Endodermal cell (in vitro differentiated cells): ENCODE results near the gene IMPDH1. TPM values are rescaled to one million over a fixed set of nuclear protein-coding genes. Genes with fewer than 3 reads are reported as not detected.

Source experiments
- DNase-seq: peaks from one replicate; pipeline ENCODE4 v3.0.0-alpha.2; 2017
- H3K27ac ChIP-seq: 2 replicates; pipeline ENCODE4 v1.5.1; 2013; ENCODE audit warnings: mild to moderate bottlenecking, low read depth, low read length, moderate library complexity
- H3K27me3 ChIP-seq: 2 replicates; pipeline ENCODE4 v1.6.1; 2013; ENCODE audit warnings: mild to moderate bottlenecking, low read length, moderate library complexity; ENCODE audit not compliant: insufficient read depth, control insufficient read depth, poor library complexity, severe bottlenecking
- H3K36me3 ChIP-seq: 2 replicates; pipeline ENCODE4 v1.7.0; 2013; ENCODE audit warnings: mild to moderate bottlenecking, low read length, moderate library complexity; ENCODE audit not compliant: control insufficient read depth, insufficient read depth
- H3K4me1 ChIP-seq: one replicate; pipeline ENCODE4 v1.7.0; 2013; ENCODE audit warnings: low read length; ENCODE audit not compliant: control insufficient read depth, insufficient read depth
- H3K4me3 ChIP-seq: 2 replicates; pipeline ENCODE4 v1.5.1; 2013; ENCODE audit warnings: mild to moderate bottlenecking, low read length, moderate library complexity
- H3K9ac ChIP-seq: 2 replicates; pipeline ENCODE4 v1.6.1; 2013; ENCODE audit warnings: mild to moderate bottlenecking, low read length, moderate library complexity; ENCODE audit not compliant: poor library complexity, severe bottlenecking; ENCODE audit errors: extremely low read depth
- H3K9me3 ChIP-seq: 2 replicates; pipeline ENCODE4 v1.6.1; 2013; ENCODE audit warnings: mild to moderate bottlenecking, low read length, moderate library complexity; ENCODE audit not compliant: control insufficient read depth
- H3K27ac Mint-ChIP-seq: 2 replicates; pipeline ENCODE4 v1.8.0; 2020; ENCODE audit warnings: mixed read lengths
- H3K27me3 Mint-ChIP-seq: 2 replicates; pipeline ENCODE4 v1.8.0; 2021; ENCODE audit warnings: mild to moderate bottlenecking, mixed read lengths; ENCODE audit not compliant: insufficient read depth
- H3K36me3 Mint-ChIP-seq: 2 replicates; pipeline ENCODE4 v1.8.0; 2020; ENCODE audit warnings: low read depth, mixed read lengths
- H3K4me1 Mint-ChIP-seq: 2 replicates; pipeline ENCODE4 v1.8.0; 2020; ENCODE audit warnings: mixed read lengths
- H3K4me3 Mint-ChIP-seq: 2 replicates; pipeline ENCODE4 v1.8.0; 2020; ENCODE audit warnings: mild to moderate bottlenecking, moderate library complexity, mixed read lengths
- H3K9me3 Mint-ChIP-seq: 2 replicates; pipeline ENCODE4 v1.8.0; 2020; ENCODE audit warnings: mild to moderate bottlenecking, mixed read lengths
- CTCF ChIP-seq: fragments of 200-600 bp; sonication (generic); conservative IDR thresholded peaks from 2 replicates; pipeline ENCODE4 v1.5.0; 2021; ENCODE audit warnings: antibody characterized with exemption, mild to moderate bottlenecking
- WGBS, 2 experiments: methylation state at CpG; one replicate each; pipeline versions ENCODE4 v1.1.5 to v1.1.7; 2013; ENCODE audit warnings: missing lambda C conversion rate in 2 of 2, mixed read lengths in 1 of 2; ENCODE audit not compliant: insufficient coverage in 1 of 2, insufficient read length in 1 of 2; 5-methylcytosine and 5-hydroxymethylcytosine counted together
- total RNA-seq, 2 donors: library from RNA; stranded (reverse); fragmentation: NEBNext Ultra II Directional in 1 of 2; extraction: Animal tissue kit (Norgen Biotek cat#: 25700) in 1 of 2; gene quantifications; 2 replicates in 1 of 2; 3 replicates in 1 of 2; pipeline ENCODE4 v1.2.1, GENCODE V29; 2021

The IMPDH1 gene
- total RNA-seq, 2 donors from 2014 or later = 13.4 to 16.5 TPM

GRCh38 chr7:128431754-128432153, 22.0 kb upstream of the IMPDH1 start:
- H3K9ac ChIP-seq = no peak overlapping the region
- no peak overlapping the region for H3K4me3 ChIP-seq
- H3K36me3 ChIP-seq = no peaks in the 10 kb centered on the region
- no peak for TF ChIP-seq CTCF
- Mint-ChIP-seq H3K4me3 (no peak overlapping the region), H3K4me1 (peaks cover 31% of the 10 kb centered on the region), H3K9me3 (no peaks in the 10 kb centered on the region), H3K27ac (no peak overlapping the region), H3K36me3 (no peaks in the 10 kb centered on the region), H3K27me3 (peaks cover 2% of the 10 kb centered on the region)
- no peaks in the 10 kb centered on the region for H3K27me3 ChIP-seq
- peaks cover 9% of the 10 kb centered on the region for H3K4me1 ChIP-seq
- no peak overlapping the region for H3K27ac ChIP-seq
- WGBS, 2 experiments = 79 to 83% methylated on average over 1 to 2 of the region's 2 CpGs
- DNase-seq = no peak
- no peaks in the 10 kb centered on the region for H3K9me3 ChIP-seq

- Mint-ChIP-seq H3K4me1 (peaks cover 31% of the 10 kb centered on the region), H3K36me3 (no peaks in the 10 kb centered on the region), H3K9me3 (no peaks in the 10 kb centered on the region), H3K27ac (peak overlapping the region; percentile 55), H3K27me3 (peaks cover 2% of the 10 kb centered on the region), H3K4me3 (no peak overlapping the region)
- H3K9ac ChIP-seq = no peak overlapping the region
- peak; percentile 80 for DNase-seq
- no peaks in the 10 kb centered on the region for H3K36me3 ChIP-seq
- TF ChIP-seq CTCF = no peak
- peaks cover 9% of the 10 kb centered on the region for H3K4me1 ChIP-seq
- 62 to 66% methylated on average over 4 to 6 of the region's 6 CpGs for WGBS, 2 experiments
- H3K27me3 ChIP-seq = no peaks in the 10 kb centered on the region
- no peaks in the 10 kb centered on the region for H3K9me3 ChIP-seq
- H3K27ac ChIP-seq = no peak overlapping the region
- no peak overlapping the region for H3K4me3 ChIP-seq
Measured at GRCh38 chr7:128431221-128431620, 21.4 kb upstream of the IMPDH1 start.

GRCh38 chr7:128430207-128430606, 20.4 kb upstream of the IMPDH1 start:
- H3K9ac ChIP-seq = no peak overlapping the region
- H3K27me3 Mint-ChIP-seq = peaks cover 2% of the 10 kb centered on the region
- no peak overlapping the region for H3K27ac Mint-ChIP-seq
- no peak for DNase-seq
- H3K36me3 ChIP-seq = no peaks in the 10 kb centered on the region
- peaks cover 9% of the 10 kb centered on the region for H3K4me1 ChIP-seq
- H3K4me3 ChIP-seq = no peak overlapping the region
- H3K4me1 Mint-ChIP-seq = peaks cover 24% of the 10 kb centered on the region
- H3K27ac ChIP-seq = no peak overlapping the region
- no peak overlapping the region for H3K4me3 Mint-ChIP-seq
- no peaks in the 10 kb centered on the region for H3K9me3 ChIP-seq
- 85 to 100% methylated on average over 1 to 3 of the region's 3 CpGs for WGBS, 2 experiments
- no peaks in the 10 kb centered on the region for H3K36me3 Mint-ChIP-seq
- H3K27me3 ChIP-seq = no peaks in the 10 kb centered on the region
- TF ChIP-seq CTCF = peak; percentile 38
- H3K9me3 Mint-ChIP-seq = no peaks in the 10 kb centered on the region
